IPS-20b (cell line): ENCODE measurements around the gene LLGL2.
"Not testable (repeated sequence)": the region's sequence is repeated elsewhere in the genome, so short reads cannot be mapped to it uniquely, and the experiment has no call there.

Experiments
- H3K27ac ChIP-seq: one replicate; pipeline ENCODE4 v1.5.1; 2013; ENCODE audit warnings: low read length
- H3K27me3 ChIP-seq: 2 replicates; pipeline ENCODE4 v1.6.1; 2013; ENCODE audit warnings: mild to moderate bottlenecking, low read length, inconsistent platforms; ENCODE audit not compliant: insufficient read depth
- H3K36me3 ChIP-seq: 2 replicates; pipeline ENCODE4 v1.6.1; 2013; ENCODE audit warnings: low read depth, mild to moderate bottlenecking, inconsistent platforms, low read length, moderate library complexity; ENCODE audit not compliant: insufficient read depth
- H3K4me1 ChIP-seq: 2 replicates; pipeline ENCODE4 v1.6.1; 2013; ENCODE audit warnings: mild to moderate bottlenecking, control low read depth, inconsistent platforms, low read length, moderate library complexity; ENCODE audit not compliant: insufficient read depth
- H3K4me3 ChIP-seq: 2 replicates; pipeline ENCODE4 v1.5.1; 2013; ENCODE audit warnings: mild to moderate bottlenecking, low read length, inconsistent platforms
- H3K9ac ChIP-seq: 2 replicates; pipeline ENCODE4 v1.6.1; 2013; ENCODE audit warnings: low read depth, mild to moderate bottlenecking, inconsistent platforms, low read length, moderate library complexity
- H3K9me3 ChIP-seq: 2 replicates; pipeline ENCODE4 v1.6.1; 2013; ENCODE audit warnings: mild to moderate bottlenecking, low read depth, low read length, inconsistent platforms; ENCODE audit not compliant: insufficient read depth

The LLGL2 gene

GRCh38 chr17:75520413-75520812, 5.1 kb upstream of the LLGL2 start:
- H3K4me3 ChIP-seq, result not testable (repeated sequence)

GRCh38 chr17:75521290-75521689, 4.2 kb upstream of the LLGL2 start:
- peaks cover 40% of the 10 kb centered on the region for H3K36me3 ChIP-seq
- no peak overlapping the region for H3K27ac ChIP-seq
- H3K9ac ChIP-seq, result no peak overlapping the region

More at GRCh38 chr17:75520413-75520812, 5.1 kb upstream of the LLGL2 start:
- H3K9me3 ChIP-seq, H3K27me3 ChIP-seq, H3K9ac ChIP-seq, H3K27ac ChIP-seq, H3K4me1 ChIP-seq: not testable (repeated sequence)
- peaks cover 40% of the 10 kb centered on the region for H3K36me3 ChIP-seq

DNA sequence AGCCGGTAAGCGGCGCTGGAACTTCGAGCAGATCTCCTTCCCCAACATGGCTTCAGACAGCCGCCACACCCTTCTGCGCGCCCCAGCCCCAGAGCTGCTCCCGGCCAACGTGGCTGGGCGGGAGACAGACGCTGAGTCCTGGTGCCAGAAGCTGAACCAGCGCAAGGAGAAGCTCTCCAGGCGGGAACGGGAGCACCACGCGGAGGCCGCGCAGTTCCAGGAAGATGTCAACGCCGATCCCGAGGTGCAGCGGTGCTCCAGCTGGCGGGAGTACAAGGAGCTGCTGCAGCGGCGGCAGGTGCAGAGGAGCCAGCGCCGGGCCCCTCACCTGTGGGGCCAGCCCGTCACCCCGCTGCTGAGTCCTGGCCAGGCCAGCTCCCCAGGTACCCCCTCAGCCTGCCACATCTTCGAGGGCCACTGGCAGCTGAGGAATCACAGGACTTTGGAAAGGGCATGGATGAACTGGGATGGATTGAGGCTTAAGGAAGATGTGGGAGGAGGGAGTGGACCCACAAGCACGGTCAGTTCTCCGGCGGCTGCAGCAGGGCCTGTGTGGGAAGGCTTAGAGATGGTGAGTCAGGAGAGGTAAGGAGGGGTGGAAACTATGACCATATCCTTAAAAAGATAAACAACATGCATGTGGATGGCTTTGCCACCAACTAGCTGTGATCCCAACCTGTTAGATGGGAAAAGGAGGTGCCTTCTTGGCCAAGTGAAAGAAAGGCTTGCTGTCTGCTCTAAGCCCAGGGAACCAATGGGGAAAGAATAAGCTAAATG, 3.4 kb upstream of the LLGL2 start:
- peaks cover 11% of the 10 kb centered on the region for H3K27me3 ChIP-seq
- no peak overlapping the region for H3K9ac ChIP-seq
- no peaks in the 10 kb centered on the region for H3K9me3 ChIP-seq
- H3K36me3 ChIP-seq, result peaks cover 40% of the 10 kb centered on the region
- no peak overlapping the region for H3K27ac ChIP-seq
- H3K4me1 ChIP-seq, result peaks cover 7% of the 10 kb centered on the region; the same call in 1 of the 2 replicates
- H3K4me3 ChIP-seq, result no peak overlapping the region

More at GRCh38 chr17:75521290-75521689, 4.2 kb upstream of the LLGL2 start:
- Histone ChIP-seq H3K4me3 (no peak overlapping the region), H3K27me3 (peaks cover 3% of the 10 kb centered on the region), H3K9me3 (no peaks in the 10 kb centered on the region), H3K4me1 (peaks cover 3% of the 10 kb centered on the region; the same call in 1 of the 2 replicates)

DNA sequence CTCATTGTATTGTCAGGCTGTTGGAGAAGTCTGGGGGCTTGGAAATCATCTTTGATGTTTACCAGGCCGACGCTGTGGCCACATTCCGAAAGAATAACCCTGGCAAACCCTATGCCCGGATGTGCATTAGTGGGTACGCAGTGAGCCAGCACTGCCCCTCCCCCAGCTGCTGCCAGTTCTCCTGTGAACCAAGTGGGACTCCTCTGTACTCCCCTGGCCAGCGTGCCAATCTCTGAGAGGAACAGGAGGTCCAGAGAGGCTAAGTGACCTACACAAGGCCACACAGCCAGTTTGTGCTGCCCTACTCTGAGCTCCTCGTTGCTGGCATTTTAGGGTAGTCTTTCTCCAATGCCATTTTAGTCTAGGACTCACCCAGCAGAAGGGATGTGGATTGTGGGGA, 1.9 kb upstream of the LLGL2 start:
- Histone ChIP-seq H3K4me3 (no peak overlapping the region), H3K27me3 (peaks cover 13% of the 10 kb centered on the region), H3K4me1 (peaks cover 7% of the 10 kb centered on the region; the same call in 1 of the 2 replicates), H3K9me3 (no peaks in the 10 kb centered on the region), H3K9ac (no peak overlapping the region), H3K27ac (no peak overlapping the region), H3K36me3 (peaks cover 36% of the 10 kb centered on the region)

DNA sequence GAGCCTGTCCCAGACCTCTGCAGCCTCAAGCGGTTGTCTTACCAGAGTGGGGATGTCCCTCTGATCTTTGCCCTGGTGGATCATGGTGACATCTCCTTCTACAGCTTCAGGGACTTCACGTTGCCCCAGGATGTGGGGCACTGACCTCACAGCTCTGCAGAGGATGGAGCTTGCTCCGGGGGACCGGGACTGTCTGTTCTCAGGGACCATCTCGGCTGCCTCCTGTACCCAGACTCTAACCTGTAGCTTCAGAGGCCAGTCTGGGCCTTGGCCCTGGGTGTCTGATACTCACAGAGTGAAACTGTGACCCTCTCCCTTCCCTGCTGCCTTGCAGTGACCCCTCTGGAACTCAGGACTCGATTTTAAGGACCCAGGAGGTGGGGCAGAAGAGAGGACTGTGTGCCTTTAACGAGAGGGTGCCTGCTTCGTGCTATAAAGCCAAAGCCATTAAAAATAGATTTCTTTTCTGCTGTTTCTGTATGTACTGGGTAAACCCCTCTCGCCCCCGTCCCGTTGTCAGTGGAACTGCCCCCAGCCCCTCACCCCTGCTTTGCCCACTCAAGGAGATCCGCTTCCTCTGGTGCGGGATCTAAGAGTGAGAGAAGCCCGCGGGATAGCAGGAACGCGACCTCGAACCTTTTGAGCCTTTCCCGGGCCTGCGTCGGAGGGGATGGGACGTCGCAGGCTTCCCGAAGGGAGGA, 1.1 kb upstream of the LLGL2 start:
- H3K27ac ChIP-seq, result peak overlapping the region; percentile 71
- peaks cover 7% of the 10 kb centered on the region; the same call in 1 of the 2 replicates for H3K4me1 ChIP-seq
- peak overlapping the region; percentile 89; the same call in 1 of the 2 replicates for H3K9ac ChIP-seq
- peaks cover 13% of the 10 kb centered on the region for H3K27me3 ChIP-seq
- H3K9me3 ChIP-seq, result no peaks in the 10 kb centered on the region
- peak overlapping the region; percentile 78 for H3K4me3 ChIP-seq
- H3K36me3 ChIP-seq, result peaks cover 29% of the 10 kb centered on the region

GRCh38 chr17:75525806-75526554, 483 bp downstream of the LLGL2 start:
- Histone ChIP-seq H3K9ac (peak overlapping the region; percentile 55; the same call in 1 of the 2 replicates), H3K27ac (no peak overlapping the region)

DNA sequence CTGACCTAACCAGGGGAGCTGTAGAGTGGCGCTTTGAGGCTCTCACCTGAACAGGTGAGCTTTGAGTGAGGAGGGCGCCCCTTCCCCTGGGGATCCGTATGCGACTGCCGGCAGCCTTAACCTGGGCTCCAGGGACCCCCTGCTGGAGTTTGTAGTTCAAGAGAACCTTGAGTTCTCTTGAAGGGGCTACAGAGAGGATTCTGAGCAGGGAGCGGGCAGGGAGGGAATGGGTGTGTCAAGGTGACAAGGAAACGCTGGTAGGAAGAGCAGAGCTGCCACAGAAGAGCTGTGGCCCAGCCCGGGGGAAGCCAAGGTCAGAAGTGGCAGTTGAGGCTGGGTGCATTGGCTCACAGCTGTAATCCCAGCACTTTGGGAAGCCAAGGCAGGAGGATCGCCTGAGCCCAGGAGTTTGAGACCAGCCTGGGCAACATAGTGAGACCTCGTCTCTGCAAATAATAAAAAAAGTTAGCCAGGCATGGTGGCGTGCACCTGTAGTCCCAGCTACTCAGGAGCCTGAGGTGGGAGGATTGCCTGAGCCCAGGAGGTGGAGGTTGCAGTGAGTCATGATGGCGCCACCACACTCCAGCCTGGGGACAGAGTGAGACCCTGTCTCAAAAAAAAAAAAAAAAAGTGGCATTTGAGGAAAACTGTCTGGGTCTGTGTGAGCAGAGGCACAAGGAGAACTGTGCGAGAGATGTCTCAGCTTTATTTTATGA, 1.2 kb downstream of the LLGL2 start:
- H3K9ac ChIP-seq, result peak overlapping the region; percentile 55; the same call in 1 of the 2 replicates
- peaks cover 9% of the 10 kb centered on the region; the same call in 1 of the 2 replicates for H3K4me1 ChIP-seq
- H3K27ac ChIP-seq, result no peak overlapping the region
- peaks cover 13% of the 10 kb centered on the region for H3K27me3 ChIP-seq
- no peaks in the 10 kb centered on the region for H3K9me3 ChIP-seq
- peak overlapping the region; percentile 72 for H3K4me3 ChIP-seq
- peaks cover 20% of the 10 kb centered on the region for H3K36me3 ChIP-seq

More at GRCh38 chr17:75525806-75526554, 483 bp downstream of the LLGL2 start:
- no peaks in the 10 kb centered on the region for H3K9me3 ChIP-seq
- peaks cover 25% of the 10 kb centered on the region for H3K36me3 ChIP-seq
- peaks cover 9% of the 10 kb centered on the region; the same call in 1 of the 2 replicates for H3K4me1 ChIP-seq
- peaks cover 13% of the 10 kb centered on the region for H3K27me3 ChIP-seq
- peak overlapping the region; percentile 72 for H3K4me3 ChIP-seq

DNA sequence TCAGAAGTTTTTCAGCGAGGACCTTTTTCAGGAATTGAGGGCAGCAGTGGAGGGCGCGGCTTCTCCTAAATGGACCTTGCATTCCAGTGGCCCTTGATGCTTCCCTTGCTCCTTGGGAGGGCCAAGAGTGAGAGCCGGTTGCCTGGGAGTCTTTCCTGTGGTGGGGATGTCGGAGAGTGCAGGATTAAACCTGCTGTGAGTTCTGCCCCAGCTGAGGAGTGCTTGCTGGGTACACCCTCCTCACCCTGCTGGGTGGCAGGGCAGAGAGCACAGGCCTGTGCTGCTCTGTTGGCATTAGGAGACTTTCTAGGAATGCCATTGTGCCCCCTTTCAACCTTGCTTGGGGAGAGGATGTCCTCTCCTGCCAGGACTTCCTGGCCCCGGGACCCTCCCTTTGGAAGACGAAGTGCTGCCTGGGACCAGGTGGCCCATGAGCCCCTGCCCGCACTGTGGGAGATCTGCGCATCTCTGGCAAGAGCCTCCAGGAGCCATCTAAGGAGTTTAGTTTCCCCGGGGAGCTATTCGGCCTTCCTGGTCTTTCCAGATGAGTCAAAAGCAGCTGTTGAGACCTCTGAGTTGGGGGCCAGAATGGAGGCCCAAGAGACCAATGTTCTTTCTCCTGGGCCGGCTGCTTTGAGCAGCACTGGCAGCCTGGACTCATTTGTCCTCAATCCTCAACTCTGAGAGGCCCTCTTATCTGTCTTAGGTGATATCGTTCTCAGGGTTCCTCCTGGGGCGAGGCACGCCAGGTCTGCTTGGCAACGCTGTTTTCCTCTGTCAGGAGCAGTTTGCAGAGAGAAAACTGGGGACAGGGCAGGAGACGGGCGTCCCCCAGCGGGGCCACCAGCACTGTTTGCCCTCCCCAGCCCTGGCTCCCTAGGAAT, 5.6 kb downstream of the LLGL2 start:
- Histone ChIP-seq H3K36me3 (0 out of 2 replicates have a peak, but pooled peaks cover 5% of the 10 kb centered on the region), H3K4me1 (0 out of 2 replicates have a peak, but pooled peaks cover 6% of the 10 kb centered on the region), H3K9me3 (no peaks in the 10 kb centered on the region), H3K27ac (no peak overlapping the region), H3K27me3 (peaks cover 12% of the 10 kb centered on the region), H3K9ac (no peak overlapping the region), H3K4me3 (no peak overlapping the region)

GRCh38 chr17:75531721-75532072, 6.2 kb downstream of the LLGL2 start:
- H3K9me3 ChIP-seq, result no peaks in the 10 kb centered on the region
- no peak overlapping the region for H3K27ac ChIP-seq
- H3K27me3 ChIP-seq, result peaks cover 6% of the 10 kb centered on the region
- H3K36me3 ChIP-seq, result 0 out of 2 replicates have a peak, but pooled peaks cover 5% of the 10 kb centered on the region
- 0 out of 2 replicates have a peak, but pooled peaks cover 4% of the 10 kb centered on the region for H3K4me1 ChIP-seq
- H3K9ac ChIP-seq, result no peak overlapping the region
- H3K4me3 ChIP-seq, result no peak overlapping the region

DNA sequence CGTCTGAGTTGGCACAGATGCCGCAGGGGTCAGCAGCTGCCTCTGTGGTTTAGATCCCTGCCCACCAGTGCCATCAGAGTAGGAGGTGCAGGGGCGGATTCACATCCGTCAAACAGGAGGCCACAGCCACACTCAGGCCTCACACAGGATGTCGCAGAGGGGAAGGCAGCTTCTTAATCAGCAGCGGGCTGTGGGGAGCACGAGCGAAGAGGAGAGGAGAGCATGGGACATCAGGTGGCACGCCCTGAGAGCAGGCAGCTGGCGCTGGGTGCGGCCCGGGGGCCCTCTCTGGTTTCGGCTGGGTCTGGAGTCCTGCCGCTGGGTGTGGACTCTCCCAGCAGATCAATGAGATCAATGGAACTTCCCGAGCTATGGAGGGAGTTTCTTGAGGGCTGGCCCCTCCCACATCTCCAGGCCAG, 9.6 kb downstream of the LLGL2 start:
- H3K9me3 ChIP-seq, result no peaks in the 10 kb centered on the region
- H3K4me1 ChIP-seq, result 0 out of 2 replicates have a peak, but pooled peaks cover 2% of the 10 kb centered on the region
- H3K4me3 ChIP-seq, result no peak overlapping the region
- 0 out of 2 replicates have a peak, but pooled peaks cover 5% of the 10 kb centered on the region for H3K36me3 ChIP-seq
- no peak overlapping the region for H3K9ac ChIP-seq
- H3K27me3 ChIP-seq, result no peaks in the 10 kb centered on the region
- H3K27ac ChIP-seq, result no peak overlapping the region
